ENCODE measurements around the gene AUTS2.

Gene AUTS2

GRCh38 chr7:70376561-70377031 is 778.3 kb downstream of the AUTS2 start:
- no peak for DNase-seq

- DNase-seq = no peak
These were observed 779.7 kb downstream of the AUTS2 start for GRCh38 chr7:70377957-70378356.

- no peak for DNase-seq
These were observed 780.9 kb downstream of the AUTS2 start for GRCh38 chr7:70379210-70379609.

GRCh38 chr7:70380421-70381015 is 782.2 kb downstream of the AUTS2 start:
- no peak for DNase-seq

GRCh38 chr7:70383066-70383782 is 784.9 kb downstream of the AUTS2 start:
- DNase-seq = no peak

GRCh38 chr7:70384024-70384423 is 785.7 kb downstream of the AUTS2 start:
- no peak for DNase-seq

- DNase-seq = no peak
These were observed 786.6 kb downstream of the AUTS2 start for GRCh38 chr7:70384891-70385290.

- DNase-seq = no peak
These were observed 788.9 kb downstream of the AUTS2 start for GRCh38 chr7:70387217-70387616.

- no peak for DNase-seq
These were observed 791.4 kb downstream of the AUTS2 start for GRCh38 chr7:70389531-70390151.

GRCh38 chr7:70390251-70390650 is 792.0 kb downstream of the AUTS2 start:
- no peak for DNase-seq

- no peak for DNase-seq
These were observed 794.1 kb downstream of the AUTS2 start for GRCh38 chr7:70392256-70392876.

GRCh38 chr7:70392877-70393435 is 794.7 kb downstream of the AUTS2 start:
- no peak for DNase-seq

GRCh38 chr7:70393956-70394355 is 795.7 kb downstream of the AUTS2 start:
- no peak for DNase-seq

GRCh38 chr7:70400829-70401380 is 802.6 kb downstream of the AUTS2 start:
- DNase-seq = no peak

GRCh38 chr7:70402069-70402468 is 803.8 kb downstream of the AUTS2 start:
- DNase-seq = no peak

GRCh38 chr7:70405241-70405640 is 807.0 kb downstream of the AUTS2 start:
- DNase-seq = no peak

- no peak for DNase-seq
These were observed 808.1 kb downstream of the AUTS2 start for GRCh38 chr7:70406186-70406949.

GRCh38 chr7:70406950-70407209 is 808.6 kb downstream of the AUTS2 start:
- no peak for DNase-seq

GRCh38 chr7:70408477-70408876 is 810.2 kb downstream of the AUTS2 start:
- DNase-seq = no peak

GRCh38 chr7:70408891-70409290 is 810.6 kb downstream of the AUTS2 start:
- DNase-seq = no peak

GRCh38 chr7:70410134-70410750 is 812.0 kb downstream of the AUTS2 start:
- no peak for DNase-seq

- DNase-seq = no peak
These were observed 816.1 kb downstream of the AUTS2 start for GRCh38 chr7:70414368-70414767.

Data from SIG-M5 (cell line).